Measurements from ENCODE around the gene ULK3. TPM values are rescaled to one million over a fixed set of nuclear protein-coding genes. Genes with fewer than 3 reads are reported as not detected.

ULK3 gene
- total RNA-seq, 4 donors from 2014 or later, result 105 to 330 (median 129) TPM

- peaks cover 55% of the 10 kb centered on the region for H3K4me1 ChIP-seq
- no peaks in the 10 kb centered on the region for H3K9me3 ChIP-seq
- no peaks in the 10 kb centered on the region for H3K27me3 ChIP-seq
- no peak for DNase-seq (ENCODE audit: low spot score in 2 of 2)
- H3K27ac ChIP-seq, result no peak overlapping the region
- no peak for TF ChIP-seq EP300 (IDR thresholded peaks at IDR 0.05)
- no peak for TF ChIP-seq POLR2A (IDR thresholded peaks at IDR 0.05)
- TF ChIP-seq CTCF (IDR thresholded peaks at IDR 0.05), result no peak
- 54% methylated on average over 9 of the region's 9 CpGs for WGBS
- H3K4me3 ChIP-seq, result no peak overlapping the region
- H3K36me3 ChIP-seq, result peaks cover 14% of the 10 kb centered on the region
Observed at GRCh38 chr15:74857671-74858368, 14.9 kb upstream of the ULK3 start.

- H3K9me3 ChIP-seq, result no peaks in the 10 kb centered on the region
- WGBS, result 63% methylated on average over 5 of the region's 5 CpGs
- no peak overlapping the region for H3K4me3 ChIP-seq
- peaks cover 20% of the 10 kb centered on the region for H3K36me3 ChIP-seq
- no peak for TF ChIP-seq POLR2A (IDR thresholded peaks at IDR 0.05)
- H3K4me1 ChIP-seq, result peaks cover 56% of the 10 kb centered on the region
- no peaks in the 10 kb centered on the region for H3K27me3 ChIP-seq
- no peak for DNase-seq (ENCODE audit: low spot score in 2 of 2)
- no peak overlapping the region for H3K27ac ChIP-seq
Observed at GRCh38 chr15:74857082-74857655, 14.2 kb upstream of the ULK3 start.

GRCh38 chr15:74856537-74856936 lies 13.6 kb upstream of the ULK3 start:
- 100% methylated on average over 1 of the region's 1 CpG for WGBS
- H3K27ac ChIP-seq, result no peak overlapping the region
- no peak for TF ChIP-seq EP300 (IDR thresholded peaks at IDR 0.05)
- no peak for TF ChIP-seq POLR2A (IDR thresholded peaks at IDR 0.05)
- TF ChIP-seq POLR2AphosphoS5 (IDR thresholded peaks at IDR 0.05), result no peak
- TF ChIP-seq CTCF (IDR thresholded peaks at IDR 0.05), result no peak
- H3K9me3 ChIP-seq, result no peaks in the 10 kb centered on the region
- DNase-seq (ENCODE audit: low spot score in 2 of 2), result no peak
- peaks cover 56% of the 10 kb centered on the region for H3K4me1 ChIP-seq
- no peaks in the 10 kb centered on the region for H3K27me3 ChIP-seq
- H3K36me3 ChIP-seq, result peaks cover 27% of the 10 kb centered on the region
- H3K4me3 ChIP-seq, result no peak overlapping the region

- 55% methylated on average over 2 of the region's 2 CpGs for WGBS
- TF ChIP-seq EP300 (IDR thresholded peaks at IDR 0.05), result no peak
- TF ChIP-seq POLR2AphosphoS5 (IDR thresholded peaks at IDR 0.05), result no peak
- no peak for TF ChIP-seq CTCF (IDR thresholded peaks at IDR 0.05)
- TF ChIP-seq POLR2A (IDR thresholded peaks at IDR 0.05), result no peak
- H3K4me3 ChIP-seq, result no peak overlapping the region
- H3K27me3 ChIP-seq, result no peaks in the 10 kb centered on the region
- H3K9me3 ChIP-seq, result no peaks in the 10 kb centered on the region
- peaks cover 56% of the 10 kb centered on the region for H3K4me1 ChIP-seq
- no peak overlapping the region for H3K27ac ChIP-seq
- DNase-seq (ENCODE audit: low spot score in 2 of 2), result no peak
- peaks cover 33% of the 10 kb centered on the region for H3K36me3 ChIP-seq
Observed at GRCh38 chr15:74855857-74856256, 12.9 kb upstream of the ULK3 start.

- no peak overlapping the region for H3K27ac ChIP-seq
- no peaks in the 10 kb centered on the region for H3K9me3 ChIP-seq
- no peak for DNase-seq (ENCODE audit: low spot score in 2 of 2)
- no peak overlapping the region for H3K4me3 ChIP-seq
- H3K4me1 ChIP-seq, result peaks cover 52% of the 10 kb centered on the region
- peaks cover 47% of the 10 kb centered on the region for H3K36me3 ChIP-seq
- 91% methylated on average over 10 of the region's 13 CpGs for WGBS
- no peak for TF ChIP-seq POLR2A (IDR thresholded peaks at IDR 0.05)
- no peaks in the 10 kb centered on the region for H3K27me3 ChIP-seq
Observed at GRCh38 chr15:74854453-74855022, 11.6 kb upstream of the ULK3 start.

GRCh38 chr15:74851960-74852359 lies 9.0 kb upstream of the ULK3 start:
- TF ChIP-seq EP300 (IDR thresholded peaks at IDR 0.05) (no peak), POLR2AphosphoS5 (IDR thresholded peaks at IDR 0.05) (no peak), POLR2A (IDR thresholded peaks at IDR 0.05) (no peak), CTCF (IDR thresholded peaks at IDR 0.05) (no peak)
- Histone ChIP-seq H3K27me3 (no peaks in the 10 kb centered on the region), H3K36me3 (peaks cover 69% of the 10 kb centered on the region), H3K4me3 (no peak overlapping the region), H3K9me3 (no peaks in the 10 kb centered on the region), H3K4me1 (peaks cover 29% of the 10 kb centered on the region), H3K27ac (no peak overlapping the region)
- WGBS, result 77% methylated on average over 7 of the region's 7 CpGs
- no peak for DNase-seq (ENCODE audit: low spot score in 2 of 2)
